8988T (cell line): ENCODE measurements around the gene TC2N.
"Not testable (repeated sequence)": the region's sequence is repeated elsewhere in the genome, so short reads cannot be mapped to it uniquely, and the experiment has no call there.

Experiments used
- DNase-seq: peaks from one replicate; pipeline ENCODE4 v3.0.0; 2011

Gene TC2N

GRCh38 chr14:91888641-91889476 lies 21.5 kb upstream of the TC2N start:
- DNase-seq = no peak

DNA sequence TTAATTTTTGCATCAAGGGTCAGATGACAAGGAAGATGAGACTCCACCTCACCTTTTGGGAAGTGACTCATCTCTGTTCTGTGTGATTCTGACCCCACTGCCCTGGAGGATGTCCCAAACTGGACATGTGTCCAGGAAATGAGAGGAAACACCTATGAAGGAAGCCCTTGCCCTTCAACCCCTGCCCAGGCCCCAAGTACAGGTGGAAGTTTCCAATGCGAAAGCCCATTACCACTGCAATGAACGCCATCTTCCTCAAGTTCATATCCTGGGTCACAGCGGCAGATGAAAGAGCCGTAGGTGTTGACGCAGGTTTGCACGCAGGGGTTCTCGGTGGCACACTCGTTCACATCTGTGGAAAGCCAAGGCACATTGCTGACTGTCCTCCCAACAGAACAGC lies 19.6 kb upstream of the TC2N start:
- DNase-seq = no peak

- no peak for DNase-seq
Measured at GRCh38 chr14:91885839-91886238, 18.5 kb upstream of the TC2N start.

DNA sequence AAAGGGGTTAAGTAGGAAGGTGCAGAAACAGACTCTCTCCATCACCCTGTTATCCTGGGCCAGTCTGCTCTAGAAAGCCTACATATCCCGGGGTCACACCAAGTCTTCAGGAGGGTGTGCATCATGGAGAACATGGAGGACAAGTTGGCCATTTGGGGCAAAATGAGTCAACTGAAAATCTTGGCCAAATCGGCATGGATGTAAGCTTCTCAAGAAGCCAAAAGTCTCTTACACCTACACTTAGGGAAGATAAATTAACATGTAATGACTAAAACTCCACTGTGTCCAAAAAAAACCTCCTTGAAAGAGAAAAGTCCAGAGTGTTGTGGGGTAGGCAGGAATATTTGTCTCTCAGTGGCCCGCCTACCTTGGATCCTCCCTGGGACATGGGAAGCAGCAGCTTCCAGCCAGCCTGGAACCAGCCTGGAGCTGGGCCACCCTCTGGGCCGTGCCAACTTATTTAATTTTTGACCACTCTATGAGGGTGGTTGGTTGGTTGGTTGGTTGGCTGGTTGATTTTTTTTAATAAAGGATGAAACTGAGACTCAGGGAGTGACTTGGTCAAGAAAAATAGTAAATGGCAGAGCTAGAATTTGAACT lies 17.9 kb upstream of the TC2N start:
- DNase-seq = no peak

GRCh38 chr14:91884664-91885063 lies 17.3 kb upstream of the TC2N start:
- DNase-seq = no peak

DNA sequence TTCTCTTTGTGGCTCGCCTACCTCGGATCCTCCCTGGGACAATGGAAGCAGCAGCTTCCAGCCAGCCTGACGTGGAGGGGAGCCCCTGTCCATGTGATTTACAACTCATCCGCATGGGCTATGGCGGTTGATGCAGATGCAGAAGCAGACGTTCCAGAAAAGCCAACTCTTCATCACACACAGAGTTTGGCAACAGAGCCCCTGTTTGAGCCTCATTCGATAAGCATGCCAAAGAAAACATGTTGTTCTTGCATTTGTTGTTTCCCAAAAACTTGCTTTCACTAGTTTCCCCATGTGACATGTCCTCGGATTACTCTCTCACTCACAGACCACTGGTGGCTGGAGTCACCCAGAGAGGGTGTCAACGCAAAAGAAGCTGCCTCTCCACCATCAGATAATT lies 16.4 kb upstream of the TC2N start:
- no peak for DNase-seq

GRCh38 chr14:91882776-91883175 lies 15.4 kb upstream of the TC2N start:
- DNase-seq = no peak

GRCh38 chr14:91882369-91882768 lies 15.0 kb upstream of the TC2N start:
- DNase-seq = no peak

GRCh38 chr14:91879196-91879595 lies 11.9 kb upstream of the TC2N start:
- no peak for DNase-seq

DNA sequence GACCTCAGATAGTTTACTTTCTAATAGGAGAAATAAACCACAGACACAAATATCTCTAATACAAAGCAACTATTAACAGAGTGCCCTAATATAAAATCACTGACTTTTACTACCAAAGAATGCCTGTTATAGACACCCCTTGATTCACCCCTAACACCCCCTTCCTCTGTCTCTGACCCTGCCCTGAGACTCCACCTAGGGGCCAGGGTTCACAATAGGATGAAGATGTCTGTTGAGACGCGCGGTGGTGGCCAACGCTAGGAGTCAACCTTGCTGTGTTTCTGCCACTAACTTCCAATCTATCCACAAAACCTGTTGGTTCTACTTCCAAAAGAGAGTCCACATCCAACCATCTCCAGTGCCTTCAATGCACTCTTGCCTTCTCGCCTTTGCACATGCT lies 10.9 kb upstream of the TC2N start:
- no peak for DNase-seq

- no peak for DNase-seq
Measured at GRCh38 chr14:91877376-91877915, 10.1 kb upstream of the TC2N start.

- no peak for DNase-seq
Measured at GRCh38 chr14:91876492-91876891, 9.2 kb upstream of the TC2N start.

DNA sequence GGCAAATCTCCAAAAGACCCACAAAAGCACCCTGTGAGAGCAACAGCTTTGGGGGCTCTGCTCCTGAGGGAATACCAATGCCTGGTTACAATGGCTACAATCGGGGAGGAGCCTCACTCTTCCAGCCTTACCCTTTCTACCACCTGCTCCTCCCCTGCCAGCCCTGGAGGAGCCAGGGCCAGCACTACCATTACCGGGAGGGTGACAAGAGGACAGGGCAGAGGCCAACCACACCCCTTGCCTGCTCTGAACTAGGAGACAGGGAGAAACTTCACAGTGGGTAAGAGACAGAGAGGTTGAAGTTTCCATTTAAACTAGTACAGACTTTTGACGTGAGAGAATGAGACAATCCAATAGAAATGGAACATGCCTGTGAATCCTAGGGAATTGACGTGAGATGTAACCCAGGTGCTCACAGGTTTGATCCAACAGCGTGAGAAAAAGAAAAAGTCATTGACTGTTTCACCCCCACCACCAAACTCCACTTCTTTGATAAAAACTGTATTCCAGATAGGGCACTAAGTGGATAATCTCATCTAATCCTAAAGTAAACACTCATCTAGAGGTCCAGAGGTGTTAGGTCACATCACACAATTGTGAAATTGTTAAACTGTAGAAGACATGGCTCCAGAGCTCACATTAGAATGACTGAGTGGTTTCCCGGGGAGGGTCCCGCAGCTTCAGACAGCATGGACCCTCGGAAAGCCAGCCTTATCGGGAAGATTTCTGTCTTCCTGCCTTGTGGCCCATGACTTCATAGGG lies 8.4 kb upstream of the TC2N start:
- no peak for DNase-seq

DNA sequence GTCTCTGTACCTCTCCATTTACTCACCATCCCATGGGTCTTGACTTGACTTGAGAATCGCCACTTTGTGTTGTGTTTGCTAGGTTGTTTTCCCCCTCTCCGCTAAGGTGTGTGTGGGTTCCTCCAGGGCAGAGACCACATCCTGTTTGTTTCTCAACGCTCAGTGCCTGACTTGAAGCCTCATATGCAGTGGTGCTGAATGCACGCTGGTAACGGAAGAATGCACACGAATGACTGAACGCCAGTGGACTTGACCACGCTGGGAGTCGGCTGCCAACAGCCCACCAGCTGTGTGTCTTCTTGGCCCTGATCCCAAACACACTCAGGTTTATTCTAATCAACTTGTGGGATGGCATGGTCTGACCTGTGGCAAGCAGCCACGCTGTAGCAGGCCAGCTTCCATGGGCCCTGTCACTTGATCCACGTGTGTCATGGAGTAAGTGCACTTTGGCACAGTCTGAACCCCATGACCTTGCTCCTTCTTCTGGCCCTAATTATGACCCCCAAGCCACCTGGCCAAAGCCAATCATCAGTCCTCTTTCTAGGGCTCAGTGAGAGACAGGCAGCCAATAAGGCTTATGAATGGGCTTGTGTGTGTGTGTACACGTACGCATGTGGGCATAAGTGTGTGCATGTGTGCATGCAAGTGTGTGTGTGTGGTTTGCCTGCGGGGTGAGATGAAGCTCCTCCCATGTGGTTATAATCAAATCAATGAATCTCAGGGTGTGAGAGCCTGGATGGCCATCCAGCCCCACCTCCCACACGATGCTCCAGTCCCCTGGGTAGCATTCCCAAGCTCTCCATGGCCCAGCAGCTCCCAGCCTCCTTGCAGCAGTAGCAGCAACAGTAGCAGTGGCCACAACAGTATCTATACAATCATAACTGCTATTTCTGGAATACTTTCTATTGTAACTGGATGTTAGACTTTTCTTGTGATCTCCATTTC lies 6.4 kb upstream of the TC2N start:
- no peak for DNase-seq

- DNase-seq = no peak
Measured at GRCh38 chr14:91872517-91873470, 5.5 kb upstream of the TC2N start.

- no peak for DNase-seq
Measured at GRCh38 chr14:91872011-91872501, 4.7 kb upstream of the TC2N start.

GRCh38 chr14:91871401-91871800 lies 4.1 kb upstream of the TC2N start:
- DNase-seq = not testable (repeated sequence)

DNA sequence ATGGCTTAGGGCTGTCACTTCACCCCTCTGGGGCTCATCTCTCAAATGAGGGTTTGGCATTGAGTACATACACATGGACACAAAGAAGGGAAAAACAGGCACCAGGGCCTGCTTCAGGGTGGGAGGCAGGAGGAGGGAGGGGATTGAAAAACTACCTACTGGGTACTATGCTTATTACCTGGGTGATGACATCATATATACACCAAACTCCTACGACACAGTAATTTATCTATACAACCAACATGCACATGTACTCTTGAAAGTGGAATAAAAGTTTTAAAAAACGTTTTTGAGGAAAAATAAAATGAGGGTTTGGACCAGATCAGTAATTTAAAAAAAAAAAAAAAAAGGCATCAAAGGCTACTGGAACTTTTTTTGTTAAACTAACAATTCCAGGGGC lies 3.6 kb upstream of the TC2N start:
- DNase-seq = no peak

DNA sequence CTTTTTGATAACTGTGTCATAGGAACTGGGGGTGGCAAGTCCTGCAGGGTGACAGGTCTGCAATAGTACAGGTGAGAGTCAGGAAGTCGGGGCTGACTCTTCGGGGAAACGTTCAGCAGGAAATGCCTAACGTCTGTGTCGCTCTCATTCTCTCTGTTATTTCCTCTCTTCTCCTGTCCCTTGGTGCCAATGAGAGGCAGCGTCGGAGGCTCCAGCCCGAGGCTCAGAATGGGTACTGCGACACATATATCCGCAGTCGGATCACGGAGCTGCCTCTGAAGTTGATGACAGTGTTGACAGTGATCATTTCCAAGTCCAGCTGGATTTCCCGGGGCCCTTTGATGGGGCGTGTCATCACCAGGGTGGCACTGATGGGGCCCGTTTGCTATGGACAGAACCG lies 2.7 kb upstream of the TC2N start:
- DNase-seq = peak; percentile 64

DNA sequence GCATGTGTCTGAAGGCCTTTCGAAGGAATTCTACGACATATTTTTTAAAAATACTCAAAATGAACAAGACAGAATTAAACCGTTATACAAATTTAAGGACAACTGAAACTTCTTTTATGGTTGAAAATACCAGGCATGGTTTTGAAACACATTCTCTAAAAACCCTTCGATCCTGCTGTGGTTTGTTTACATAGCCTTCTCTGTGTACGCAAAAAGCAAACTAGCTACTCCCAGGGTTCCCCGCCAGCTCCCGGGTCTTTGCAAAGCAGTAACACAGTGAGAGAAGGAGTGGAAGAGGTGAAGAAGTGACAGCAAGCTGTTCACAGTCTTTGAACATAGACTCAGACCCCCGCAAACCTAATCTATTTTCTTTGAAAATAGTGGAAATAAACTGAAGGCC lies 2.2 kb upstream of the TC2N start:
- DNase-seq = no peak
